ENCODE measurements around the gene SPG7. TPM values are rescaled to one million over a fixed set of nuclear protein-coding genes. Genes with fewer than 3 reads are reported as not detected.

The SPG7 gene
- total RNA-seq, 4 donors from 2014 or later = 66.6 to 208 (median 144) TPM

- Histone ChIP-seq H3K9me3 (no peaks in the 10 kb centered on the region), H3K27ac (no peak overlapping the region), H3K4me3 (no peak overlapping the region), H3K27me3 (no peaks in the 10 kb centered on the region), H3K4me1 (no peaks in the 10 kb centered on the region), H3K36me3 (no peaks in the 10 kb centered on the region)
- peak in 1 of 2 donors; percentile 46 for DNase-seq
- no peak for TF ChIP-seq CTCF (IDR thresholded peaks at IDR 0.05)
- no peak for TF ChIP-seq POLR2A (IDR thresholded peaks at IDR 0.05)
- intact Hi-C loops (cut with DNase I; ENCODE audit: low total_unique reads) = no loop called here
Measured at GRCh38 chr16:89581861-89582563, 73.8 kb downstream of the SPG7 start.

DNA sequence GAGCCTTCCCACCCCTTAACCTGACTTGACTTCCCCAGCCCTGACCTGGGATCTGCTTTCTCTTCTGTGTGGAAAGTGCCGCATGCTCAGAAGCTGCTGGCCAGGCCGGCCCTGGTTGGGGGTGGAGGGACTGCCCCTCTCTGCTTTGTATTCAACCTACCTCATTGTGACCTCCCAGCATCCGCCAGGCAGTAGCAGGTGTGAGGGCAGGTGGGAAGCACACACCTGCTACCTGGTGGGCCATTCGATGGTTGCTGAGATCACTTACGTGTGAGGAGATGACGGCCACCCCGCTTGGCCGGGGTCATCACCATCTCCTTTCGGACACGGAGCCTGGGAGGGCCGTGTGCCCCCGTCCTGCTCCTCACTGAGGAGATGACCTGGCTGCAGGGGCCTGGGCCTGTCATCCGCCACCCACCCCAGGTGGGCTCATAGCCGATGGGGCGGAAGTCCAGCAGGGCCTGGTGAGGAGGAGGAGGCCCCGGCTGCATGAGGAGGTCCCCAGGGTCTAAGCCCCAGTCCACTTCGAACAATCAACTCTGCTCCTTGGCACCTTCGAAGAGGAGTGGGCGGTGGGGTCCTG, 74.5 kb downstream of the SPG7 start:
- Histone ChIP-seq H3K4me1 (no peaks in the 10 kb centered on the region), H3K9me3 (no peaks in the 10 kb centered on the region), H3K27ac (no peak overlapping the region), H3K4me3 (no peak overlapping the region), H3K27me3 (no peaks in the 10 kb centered on the region), H3K36me3 (no peaks in the 10 kb centered on the region)
- TF ChIP-seq CTCF (IDR thresholded peaks at IDR 0.05) (no peak), POLR2A (IDR thresholded peaks at IDR 0.05) (no peak)
- intact Hi-C loops (cut with DNase I; ENCODE audit: low total_unique reads) = no loop called here
- no peak for DNase-seq

- Histone ChIP-seq H3K36me3 (no peaks in the 10 kb centered on the region), H3K4me1 (no peaks in the 10 kb centered on the region), H3K27ac (no peak overlapping the region), H3K27me3 (no peaks in the 10 kb centered on the region), H3K4me3 (no peak overlapping the region), H3K9me3 (no peaks in the 10 kb centered on the region)
- TF ChIP-seq POLR2A (IDR thresholded peaks at IDR 0.05) = no peak
- no peak for TF ChIP-seq CTCF (IDR thresholded peaks at IDR 0.05)
- intact Hi-C loops (cut with DNase I; ENCODE audit: low total_unique reads) = no loop called here
- no peak for DNase-seq
Measured at GRCh38 chr16:89583197-89583894, 75.1 kb downstream of the SPG7 start.

GRCh38 chr16:89583895-89584644, 75.9 kb downstream of the SPG7 start:
- no peaks in the 10 kb centered on the region for H3K27me3 ChIP-seq
- H3K4me3 ChIP-seq = no peak overlapping the region
- TF ChIP-seq CTCF (IDR thresholded peaks at IDR 0.05) (no peak), POLR2A (IDR thresholded peaks at IDR 0.05) (no peak)
- H3K4me1 ChIP-seq = no peaks in the 10 kb centered on the region
- DNase-seq = no peak
- H3K9me3 ChIP-seq = no peaks in the 10 kb centered on the region
- no peaks in the 10 kb centered on the region for H3K36me3 ChIP-seq
- intact Hi-C loops (cut with DNase I; ENCODE audit: low total_unique reads) = no loop called here
- H3K27ac ChIP-seq = no peak overlapping the region
